ENCODE measurements around the gene VEZF1.

VEZF1 gene

GRCh38 chr17:57972151-57972550 lies 15.9 kb downstream of the VEZF1 start:
- no peak for DNase-seq (ENCODE audit: low read depth)
- H3K4me3 ChIP-seq (ENCODE audit: low read length) = no peak overlapping the region
- TF ChIP-seq CTCF (IDR thresholded peaks at IDR 0.05; ENCODE audit: insufficient read depth, low read depth, low read length, missing control alignments) = no peak

- no peak overlapping the region for H3K4me3 ChIP-seq (ENCODE audit: low read length)
- DNase-seq (ENCODE audit: low read depth) = no peak
- TF ChIP-seq CTCF (IDR thresholded peaks at IDR 0.05; ENCODE audit: insufficient read depth, low read depth, low read length, missing control alignments) = no peak
Measured at GRCh38 chr17:57971572-57971971, 16.5 kb downstream of the VEZF1 start.

GRCh38 chr17:57970710-57971109 lies 17.3 kb downstream of the VEZF1 start:
- no peak for DNase-seq (ENCODE audit: low read depth)
- no peak for TF ChIP-seq CTCF (IDR thresholded peaks at IDR 0.05; ENCODE audit: insufficient read depth, low read depth, low read length, missing control alignments)
- no peak overlapping the region for H3K4me3 ChIP-seq (ENCODE audit: low read length)

- DNase-seq (ENCODE audit: low read depth) = no peak
- TF ChIP-seq CTCF (IDR thresholded peaks at IDR 0.05; ENCODE audit: insufficient read depth, low read depth, low read length, missing control alignments) = no peak
- H3K4me3 ChIP-seq (ENCODE audit: low read length) = no peak overlapping the region
Measured at GRCh38 chr17:57968456-57968855, 19.6 kb downstream of the VEZF1 start.

- H3K4me3 ChIP-seq (ENCODE audit: low read length) = no peak overlapping the region
- DNase-seq (ENCODE audit: low read depth) = no peak
- no peak for TF ChIP-seq CTCF (IDR thresholded peaks at IDR 0.05; ENCODE audit: insufficient read depth, low read depth, low read length, missing control alignments)
Measured at GRCh38 chr17:57966875-57967274, 21.2 kb downstream of the VEZF1 start.

- no peak for DNase-seq (ENCODE audit: low read depth)
- no peak overlapping the region for H3K4me3 ChIP-seq (ENCODE audit: low read length)
- no peak for TF ChIP-seq CTCF (IDR thresholded peaks at IDR 0.05; ENCODE audit: insufficient read depth, low read depth, low read length, missing control alignments)
Measured at GRCh38 chr17:57966246-57966645, 21.8 kb downstream of the VEZF1 start.

- no peak overlapping the region for H3K4me3 ChIP-seq (ENCODE audit: low read length)
- no peak for DNase-seq (ENCODE audit: low read depth)
- TF ChIP-seq CTCF (IDR thresholded peaks at IDR 0.05; ENCODE audit: insufficient read depth, low read depth, low read length, missing control alignments) = no peak
Measured at GRCh38 chr17:57965521-57966160, 22.4 kb downstream of the VEZF1 start.

All from epithelial cell of esophagus (primary cell).